ENCODE data around the gene OR5AU1.
"Not testable (repeated sequence)": the region's sequence is repeated elsewhere in the genome, so short reads cannot be mapped to it uniquely, and the experiment has no call there.

Gene OR5AU1

GRCh38 chr14:21169573-21169972, 13.7 kb upstream of the OR5AU1 start:
- no peak for DNase-seq

GRCh38 chr14:21168055-21168454, 12.2 kb upstream of the OR5AU1 start:
- no peak for DNase-seq

DNA sequence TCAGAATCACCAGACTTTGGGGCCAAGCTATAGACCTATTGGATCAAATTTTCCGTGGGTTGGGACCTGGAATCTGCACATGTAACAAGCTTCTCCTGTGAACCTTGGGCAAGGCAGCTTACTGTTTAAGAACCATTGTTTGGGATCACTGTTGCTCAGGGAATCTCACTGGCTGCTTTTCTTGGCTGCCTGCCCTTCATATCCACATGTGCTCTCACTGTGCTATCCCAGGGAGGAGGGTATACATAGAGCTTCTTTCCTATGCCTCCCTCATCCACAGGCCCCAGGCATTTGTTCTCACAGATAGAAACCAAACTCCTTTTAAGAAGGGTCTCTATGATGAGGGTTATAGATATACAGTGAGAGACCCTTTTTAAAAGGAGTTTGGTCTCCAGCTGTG, 9.8 kb upstream of the OR5AU1 start:
- not testable (repeated sequence) for DNase-seq

DNA sequence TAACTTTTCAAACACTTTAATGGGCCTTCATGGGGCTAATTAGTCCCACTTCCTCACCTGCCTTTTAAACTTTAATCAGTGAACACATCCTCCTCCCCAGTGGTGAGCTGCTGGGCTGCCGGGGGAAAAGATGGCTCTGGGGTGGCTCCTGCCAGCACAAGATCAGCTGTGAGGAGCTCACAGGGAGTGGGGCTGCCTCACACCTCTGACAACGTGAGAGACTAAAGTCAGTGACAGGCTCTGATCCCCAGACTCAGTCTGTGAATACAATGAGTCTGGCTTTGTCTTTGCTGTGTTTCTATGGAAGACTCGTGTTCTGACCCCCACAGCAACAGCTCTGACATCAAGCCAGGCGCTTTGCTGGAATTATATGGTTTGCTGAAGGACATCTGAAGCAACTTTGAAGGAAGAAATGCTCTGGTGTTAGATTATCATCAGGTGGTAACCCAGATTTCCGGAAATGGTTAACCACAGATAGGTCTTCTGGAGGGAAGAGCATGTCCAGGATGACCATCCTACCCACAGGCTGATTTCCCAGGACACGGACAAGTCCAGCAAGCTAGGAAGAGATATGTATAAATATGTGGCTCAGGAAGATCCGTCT, 9.2 kb upstream of the OR5AU1 start:
- not testable (repeated sequence) for DNase-seq

- no peak for DNase-seq
Measured at GRCh38 chr14:21163871-21164291, 8.0 kb upstream of the OR5AU1 start.

DNA sequence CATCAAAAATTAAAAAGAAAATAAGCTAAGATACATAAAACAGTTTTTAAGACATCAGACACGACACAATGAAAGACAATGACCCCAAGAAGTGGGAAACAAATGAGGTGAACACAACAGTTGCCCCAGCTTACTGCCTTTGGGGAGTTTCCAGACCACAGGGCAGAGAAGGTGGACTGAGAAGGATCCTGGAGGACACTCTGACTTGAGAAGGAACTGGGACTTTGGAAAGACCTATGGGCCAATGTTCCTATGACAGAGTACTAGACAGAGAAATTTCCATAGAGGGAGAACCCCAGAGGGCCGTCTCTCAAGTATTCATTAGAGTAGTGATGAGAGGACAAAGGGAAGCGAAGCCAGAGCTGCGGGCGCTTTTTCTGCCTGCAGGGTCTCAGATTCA, 6.2 kb upstream of the OR5AU1 start:
- no peak for DNase-seq

DNA sequence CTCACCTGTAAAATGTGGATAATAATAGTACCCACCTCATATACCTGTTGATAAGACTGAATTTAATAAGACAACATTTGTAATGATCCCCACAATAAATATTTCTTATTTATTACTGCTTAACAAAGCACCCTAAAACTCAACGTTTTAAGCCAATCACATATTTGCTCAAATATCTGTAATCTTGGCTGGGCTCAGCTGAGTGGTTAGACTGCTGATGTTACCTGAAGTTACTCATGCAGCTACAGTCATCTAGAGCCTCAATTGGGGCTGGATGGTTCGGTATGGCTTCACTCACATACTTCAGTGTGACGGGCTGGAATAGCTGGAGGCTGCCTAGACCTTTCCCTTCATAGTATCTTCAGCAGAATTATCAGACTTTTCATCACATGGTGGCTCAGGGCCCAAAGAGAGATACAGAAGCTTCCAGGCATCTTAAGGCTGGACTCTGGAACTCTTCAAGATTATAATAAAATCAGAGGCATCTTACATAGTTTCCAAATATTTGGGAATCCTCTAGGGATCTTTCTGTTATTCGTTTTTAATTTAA, 4.3 kb upstream of the OR5AU1 start:
- no peak for DNase-seq

DNA sequence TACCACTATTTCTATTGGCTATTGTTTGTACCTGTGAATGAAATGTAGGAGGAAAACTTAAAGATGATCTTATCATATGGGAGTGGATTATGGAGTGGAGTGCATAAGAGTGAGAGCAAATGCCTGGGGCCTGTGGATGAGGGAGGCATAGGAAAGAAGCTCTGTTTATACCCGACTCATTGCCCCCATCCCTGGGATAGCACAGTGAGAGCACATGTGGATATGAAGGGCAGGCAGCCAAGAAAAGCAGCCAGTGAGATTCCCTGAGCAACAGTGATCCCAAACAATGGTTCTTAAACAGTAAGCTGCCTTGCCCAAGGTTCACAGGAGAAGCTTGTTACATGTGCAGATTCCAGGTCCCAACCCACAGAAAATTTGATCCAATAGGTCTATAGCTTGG, 2.3 kb upstream of the OR5AU1 start:
- DNase-seq, result peak; percentile 12

- DNase-seq, result no peak
Measured at GRCh38 chr14:21149641-21150367, 6.1 kb downstream of the OR5AU1 start.

- no peak for DNase-seq
Measured at GRCh38 chr14:21145437-21145836, 10.4 kb downstream of the OR5AU1 start.

GRCh38 chr14:21142357-21142756, 13.5 kb downstream of the OR5AU1 start:
- DNase-seq, result no peak

DNA sequence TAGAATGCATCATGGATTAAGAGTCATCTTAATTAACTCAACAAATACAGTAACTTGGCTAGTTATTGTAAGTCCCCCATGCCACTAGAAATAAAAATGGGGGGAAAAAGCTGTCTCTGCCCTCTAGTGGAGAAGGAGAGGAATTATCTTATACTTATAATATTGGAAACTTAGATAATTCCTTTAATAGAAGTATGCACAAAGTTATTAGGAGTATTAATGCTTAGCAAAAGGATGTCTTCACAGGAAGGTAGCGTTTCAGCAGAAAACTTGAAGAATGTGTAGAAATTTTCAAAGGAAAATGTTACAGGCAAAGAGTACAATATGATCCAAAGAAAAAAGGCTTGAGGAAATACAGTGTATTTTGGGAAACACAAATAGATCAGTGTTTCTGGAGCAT, 19.8 kb downstream of the OR5AU1 start:
- peak; percentile 7 for DNase-seq

GRCh38 chr14:21133901-21134300, 22.0 kb downstream of the OR5AU1 start:
- no peak for DNase-seq

GRCh38 chr14:21123429-21123828, 32.4 kb downstream of the OR5AU1 start:
- DNase-seq, result no peak

DNA sequence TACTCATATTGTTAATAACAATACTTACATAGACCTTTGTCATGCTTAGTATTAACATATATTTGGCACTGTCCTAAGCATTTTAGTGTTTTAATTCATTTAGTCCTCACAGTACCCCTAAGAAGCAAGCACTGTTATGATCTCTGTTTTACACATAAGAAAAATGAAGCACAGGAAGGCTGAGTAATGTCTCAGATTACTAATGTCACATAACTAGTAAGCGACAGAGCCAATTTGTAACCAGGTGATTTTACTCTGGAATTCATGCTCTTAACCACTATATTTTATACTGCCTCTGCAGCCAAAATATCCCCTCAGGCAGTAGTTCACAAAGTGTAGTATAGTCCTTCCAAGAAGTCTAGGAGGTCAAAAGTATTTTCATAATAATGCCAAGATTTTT, 34.7 kb downstream of the OR5AU1 start:
- no peak for DNase-seq

- DNase-seq, result no peak
Measured at GRCh38 chr14:21120686-21121085, 35.2 kb downstream of the OR5AU1 start.

DNA sequence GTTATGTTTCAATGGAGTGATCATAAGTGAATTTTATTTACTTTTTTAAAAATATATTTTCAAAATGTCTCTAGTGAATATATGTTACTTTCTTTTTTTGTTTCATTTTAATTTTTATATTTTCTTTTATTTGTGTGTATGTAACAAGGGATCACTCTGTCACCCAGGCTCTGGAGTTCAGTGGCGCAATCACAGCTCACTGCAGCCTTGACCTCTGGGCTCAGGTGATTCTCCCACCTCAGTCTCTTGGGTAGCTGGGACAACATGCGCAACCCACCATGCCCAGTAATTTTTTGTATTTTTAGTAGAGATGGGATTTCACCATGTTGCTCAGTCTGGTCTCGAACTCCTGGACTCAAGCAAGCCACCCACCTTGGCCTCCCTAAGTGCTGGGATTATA, 36.9 kb downstream of the OR5AU1 start:
- no peak for DNase-seq

- DNase-seq, result no peak
Measured at GRCh38 chr14:21113369-21113768, 42.5 kb downstream of the OR5AU1 start.

- DNase-seq, result no peak
Measured at GRCh38 chr14:21112255-21112654, 43.6 kb downstream of the OR5AU1 start.

DNA sequence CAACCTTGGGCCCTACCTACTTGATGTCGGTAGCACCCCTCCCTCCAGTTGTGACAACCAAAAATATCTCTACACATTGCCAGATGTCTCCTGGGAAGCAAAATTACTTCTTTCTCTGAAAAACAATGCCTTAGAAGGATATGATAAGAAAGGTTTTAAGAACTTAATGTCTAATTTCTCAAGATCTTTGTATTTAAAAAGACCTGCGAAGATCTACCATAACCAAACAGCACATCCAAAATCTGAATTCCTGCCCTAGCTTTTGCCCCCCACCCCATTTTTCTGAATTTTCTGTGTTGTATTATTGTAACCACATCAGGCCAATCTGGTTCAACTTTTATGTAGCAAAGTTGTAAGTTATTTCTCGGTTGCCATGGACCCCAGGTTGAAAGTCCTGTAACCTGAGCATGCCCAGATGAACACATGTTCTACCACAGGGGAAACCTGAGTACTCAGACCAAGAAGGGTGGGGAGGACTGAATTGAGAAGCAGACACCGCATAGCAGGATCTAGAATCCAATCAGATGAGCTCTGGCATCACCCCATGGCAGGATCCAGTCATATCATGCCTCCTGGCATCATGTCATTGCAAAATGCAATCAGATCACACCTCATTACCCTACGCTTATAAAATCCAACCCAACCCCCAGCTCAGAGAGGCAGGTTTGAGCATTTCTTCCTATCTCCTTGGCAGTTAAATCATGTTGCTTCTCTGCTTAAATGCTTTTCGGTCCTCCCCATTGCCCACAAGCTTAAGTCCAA, 46.3 kb downstream of the OR5AU1 start:
- no peak for DNase-seq

GRCh38 chr14:21108791-21109190, 47.1 kb downstream of the OR5AU1 start:
- DNase-seq, result no peak

DNA sequence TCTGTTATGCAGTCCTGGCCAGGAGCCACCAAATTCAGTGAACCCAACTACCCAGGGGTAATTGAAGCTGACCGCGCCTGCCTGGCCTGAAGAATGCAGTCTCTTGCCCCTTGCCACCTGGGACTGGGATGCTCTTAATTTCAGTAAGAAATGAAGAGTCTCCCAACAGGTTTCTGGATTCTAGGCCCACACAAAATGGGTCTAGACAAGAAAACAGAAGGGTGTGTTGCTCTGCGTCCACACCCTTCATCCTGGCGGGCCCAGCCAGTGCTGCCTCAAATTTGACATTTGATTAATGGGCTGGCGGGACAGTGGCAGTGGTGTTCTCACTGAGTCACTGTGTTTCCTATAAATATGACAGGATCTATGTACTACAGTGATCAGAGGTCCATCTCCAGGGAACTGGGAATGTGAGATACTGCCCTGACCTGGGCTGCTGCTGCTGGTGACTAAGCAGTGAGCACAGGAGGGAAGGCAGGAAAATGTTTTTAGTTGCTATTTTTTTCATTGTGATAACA, 48.5 kb downstream of the OR5AU1 start:
- no peak for DNase-seq
